OCI-LY3 (cell line): ENCODE data around the gene TMIGD1.

Experiments used
- H2AFZ ChIP-seq: fragments of 200-600, 300-600 bp; shearing (Covaris generic); 2 replicates; pipeline ENCODE4 v1.6.0; 2014; ENCODE audit warnings: antibody characterized with exemption, low read depth, low read length
- H3K27ac ChIP-seq: fragments of 200-600, 300-600 bp; sonication (generic); 2 replicates; pipeline ENCODE4 v1.5.1; 2014; ENCODE audit warnings: mild to moderate bottlenecking, low read length, moderate library complexity, mixed read lengths
- H3K27me3 ChIP-seq: fragments of 200-600, 300-600 bp; sonication (generic); 2 replicates; pipeline ENCODE4 v1.6.1; 2014; ENCODE audit warnings: low read depth, low read length, mixed read lengths
- H3K36me3 ChIP-seq: fragments of 200-600, 300-600 bp; sonication (generic); replicated peaks from 2 replicates; pipeline ENCODE3; 2014; ENCODE audit warnings: low read depth, low read length, mixed read lengths
- H3K4me1 ChIP-seq: fragments of 300-600, 200-600 bp; sonication (generic); 2 replicates; pipeline ENCODE4 v1.6.1; 2014; ENCODE audit warnings: low read length, mixed read lengths
- H3K4me2 ChIP-seq: fragments of 200-600, 300-600 bp; sonication (generic); 2 replicates; pipeline ENCODE4 v1.6.1; 2014; ENCODE audit warnings: low read length, mixed read lengths
- H3K4me3 ChIP-seq: fragments of 300-600, 200-600 bp; sonication (generic); 2 replicates; pipeline ENCODE4 v1.5.1; 2014; ENCODE audit warnings: antibody characterized with exemption, mild to moderate bottlenecking, low read length, moderate library complexity
- H3K79me2 ChIP-seq: fragments of 300-600, 200-600 bp; shearing (Covaris generic); 2 replicates; pipeline ENCODE4 v1.6.1; 2014; ENCODE audit warnings: mild to moderate bottlenecking, low read length, mixed read lengths
- H3K9ac ChIP-seq: fragments of 300-600, 200-600 bp; shearing (Covaris generic); 2 replicates; pipeline ENCODE4 v1.6.0; 2014; ENCODE audit warnings: mild to moderate bottlenecking, low read length, moderate library complexity
- H3K9me3 ChIP-seq: fragments of 200-600, 300-600 bp; shearing (Covaris generic); 2 replicates; pipeline ENCODE4 v1.6.1; 2014; ENCODE audit warnings: low read length, mixed read lengths; ENCODE audit not compliant: insufficient read depth
- H4K20me1 ChIP-seq: fragments of 200-600, 300-600 bp; sonication (generic); 2 replicates; pipeline ENCODE4 v1.6.1; 2016; ENCODE audit warnings: low read length, mixed read lengths; ENCODE audit not compliant: insufficient read depth
- CTCF ChIP-seq: fragments of 200-600, 300-600 bp; sonication (generic); IDR thresholded peaks from 2 replicates; pipeline ENCODE4 v1.5.1; 2014; ENCODE audit warnings: antibody characterized with exemption, low read length, low read depth
- EZH2phosphoT487 ChIP-seq: fragments of 200-600 bp; shearing (Covaris generic); IDR thresholded peaks from 2 replicates; pipeline ENCODE4 v1.6.1; 2018; ENCODE audit warnings: antibody characterized with exemption, mixed run types, low read depth

The TMIGD1 gene

GRCh38 chr17:30377574-30378240 is 43.9 kb upstream of the TMIGD1 start:
- Histone ChIP-seq H3K36me3 (no peaks in the 10 kb centered on the region), H3K27me3 (peaks cover 26% of the 10 kb centered on the region), H3K4me3 (no peak overlapping the region; the same call in 1 of the 2 replicates), H2AFZ (no peak overlapping the region), H3K79me2 (no peaks in the 10 kb centered on the region), H4K20me1 (peaks cover 13% of the 10 kb centered on the region; the same call in 1 of the 2 replicates), H3K9ac (no peak overlapping the region), H3K4me1 (peaks cover 21% of the 10 kb centered on the region), H3K27ac (no peak overlapping the region), H3K9me3 (no peaks in the 10 kb centered on the region), H3K4me2 (peak overlapping the region; percentile 67)
- TF ChIP-seq EZH2phosphoT487 (no peak), CTCF (no peak)

GRCh38 chr17:30376621-30377452 is 43.0 kb upstream of the TMIGD1 start:
- no peak overlapping the region for H3K4me2 ChIP-seq
- H3K4me3 ChIP-seq = no peak overlapping the region
- H3K9me3 ChIP-seq = no peaks in the 10 kb centered on the region
- peaks cover 21% of the 10 kb centered on the region for H3K4me1 ChIP-seq
- no peaks in the 10 kb centered on the region for H3K79me2 ChIP-seq
- H3K27me3 ChIP-seq = peaks cover 29% of the 10 kb centered on the region
- H2AFZ ChIP-seq = no peak overlapping the region
- H4K20me1 ChIP-seq = peaks cover 13% of the 10 kb centered on the region; the same call in 1 of the 2 replicates
- H3K36me3 ChIP-seq = no peaks in the 10 kb centered on the region
- no peak overlapping the region for H3K9ac ChIP-seq
- H3K27ac ChIP-seq = no peak overlapping the region
- TF ChIP-seq CTCF (no peak), EZH2phosphoT487 (no peak)

- Histone ChIP-seq H3K79me2 (no peaks in the 10 kb centered on the region), H3K36me3 (no peaks in the 10 kb centered on the region), H3K4me3 (no peak overlapping the region), H3K9ac (no peak overlapping the region), H3K9me3 (no peaks in the 10 kb centered on the region), H2AFZ (no peak overlapping the region), H3K27ac (no peak overlapping the region), H3K4me2 (no peak overlapping the region), H3K27me3 (peaks cover 29% of the 10 kb centered on the region), H4K20me1 (peaks cover 7% of the 10 kb centered on the region; the same call in 1 of the 2 replicates), H3K4me1 (peaks cover 14% of the 10 kb centered on the region)
- TF ChIP-seq CTCF (no peak), EZH2phosphoT487 (no peak)
Measured at GRCh38 chr17:30375661-30376060, 41.8 kb upstream of the TMIGD1 start.

GRCh38 chr17:30372755-30373154 is 38.9 kb upstream of the TMIGD1 start:
- Histone ChIP-seq H3K27me3 (peaks cover 26% of the 10 kb centered on the region), H2AFZ (no peak overlapping the region), H3K9ac (no peak overlapping the region), H3K36me3 (no peaks in the 10 kb centered on the region), H3K9me3 (no peaks in the 10 kb centered on the region), H3K79me2 (no peaks in the 10 kb centered on the region), H3K4me1 (no peaks in the 10 kb centered on the region), H3K4me2 (no peak overlapping the region), H3K4me3 (no peak overlapping the region), H4K20me1 (no peaks in the 10 kb centered on the region), H3K27ac (no peak overlapping the region)
- TF ChIP-seq CTCF = peak; percentile 31; the same call in 1 of the 2 replicates
- no peak for TF ChIP-seq EZH2phosphoT487
